ENCODE results near the gene MTHFD1L. TPM values are rescaled to one million over a fixed set of nuclear protein-coding genes. Genes with fewer than 3 reads are reported as not detected.
A peak's percentile ranks its signal among the peaks of the same experiment; 100 is the strongest.

The MTHFD1L gene
- total RNA-seq, 3 donors from 2014 or later (not counting 1 experiment from before 2014, with no cell fraction given) = 3.8 to 4.5 (median 4.3) TPM

DNA sequence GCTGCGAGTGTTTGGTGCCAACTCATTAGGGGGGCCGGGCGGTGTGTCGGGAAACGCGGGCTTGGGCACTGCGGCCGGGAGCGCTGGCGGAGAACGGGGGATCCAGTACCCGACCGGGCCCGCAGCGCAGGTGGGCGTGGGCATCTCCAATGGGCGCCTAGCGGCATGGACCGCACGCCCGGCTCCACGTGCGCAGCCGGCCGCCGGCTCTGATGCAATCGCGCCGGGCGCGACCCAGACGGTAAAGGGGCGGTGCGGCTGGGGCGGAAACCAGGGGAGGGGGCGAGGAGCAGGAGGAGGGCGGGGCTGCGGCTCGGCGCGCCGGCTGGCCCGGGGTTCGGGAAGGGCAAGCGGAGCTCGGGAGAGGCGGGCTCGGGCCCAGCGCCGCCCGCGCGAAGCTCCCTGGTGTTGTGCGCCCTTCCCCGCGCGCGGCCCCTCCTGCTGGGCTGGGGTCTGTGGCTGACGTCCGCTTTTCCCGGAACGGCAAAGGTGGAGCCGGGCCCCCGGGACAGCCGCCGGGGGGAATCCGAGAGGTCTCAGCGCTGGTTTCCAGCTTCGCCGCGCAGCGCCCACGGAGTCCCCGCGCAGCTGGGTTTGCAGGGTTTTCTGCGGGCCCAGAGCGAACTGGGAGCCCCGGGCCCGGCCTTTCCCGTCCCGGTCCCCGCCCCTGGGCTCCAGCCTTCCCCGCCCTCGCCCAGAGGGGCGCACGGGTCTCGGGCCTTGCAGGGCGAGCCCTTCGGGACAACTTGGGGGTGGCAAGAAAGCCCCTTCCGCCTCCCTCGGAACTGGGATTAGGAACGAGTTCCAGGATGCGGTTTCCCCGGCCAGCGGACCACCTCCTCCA lies 867 bp downstream of the MTHFD1L start:
- Mint-ChIP-seq H3K27ac (peak overlapping the region; percentile 32 to 38), H3K9me3 (no peaks in the 10 kb centered on the region), H3K4me3 (peak overlapping the region; percentile 89), H3K27me3 (ENCODE audit: low read depth in 2 of 2) (peaks cover 18% of the 10 kb centered on the region in 2 donors), H3K4me1 (peaks cover 7 to 14% of the 10 kb centered on the region in 2 donors), H3K36me3 (no peaks in the 10 kb centered on the region)
- Histone ChIP-seq H3K36me3 (ENCODE audit: control insufficient read depth, insufficient read depth, low read length) (no peaks in the 10 kb centered on the region), H3K9me3 (ENCODE audit: control insufficient read depth, insufficient read depth, low read length) (no peaks in the 10 kb centered on the region), H3K27me3 (ENCODE audit: control insufficient read depth, insufficient read depth, low read length) (peaks cover 3% of the 10 kb centered on the region), H3K4me3 (ENCODE audit: low read length) (peak overlapping the region; percentile 34), H3K27ac (ENCODE audit: low read length) (no peak overlapping the region), H3K4me1 (ENCODE audit: control insufficient read depth, insufficient read depth, low read length) (peaks cover 10% of the 10 kb centered on the region)
- intact Hi-C loops (cut with micrococcal nuclease) = no loop called here
- ATAC-seq (peak; percentile 67 to 78 (median 76)), DNase-seq (peak; percentile 50 to 82)
- WGBS (ENCODE audit: insufficient coverage) = under 1% methylated on average over 95 of the region's 95 CpGs
- TF ChIP-seq, protein P1, sequence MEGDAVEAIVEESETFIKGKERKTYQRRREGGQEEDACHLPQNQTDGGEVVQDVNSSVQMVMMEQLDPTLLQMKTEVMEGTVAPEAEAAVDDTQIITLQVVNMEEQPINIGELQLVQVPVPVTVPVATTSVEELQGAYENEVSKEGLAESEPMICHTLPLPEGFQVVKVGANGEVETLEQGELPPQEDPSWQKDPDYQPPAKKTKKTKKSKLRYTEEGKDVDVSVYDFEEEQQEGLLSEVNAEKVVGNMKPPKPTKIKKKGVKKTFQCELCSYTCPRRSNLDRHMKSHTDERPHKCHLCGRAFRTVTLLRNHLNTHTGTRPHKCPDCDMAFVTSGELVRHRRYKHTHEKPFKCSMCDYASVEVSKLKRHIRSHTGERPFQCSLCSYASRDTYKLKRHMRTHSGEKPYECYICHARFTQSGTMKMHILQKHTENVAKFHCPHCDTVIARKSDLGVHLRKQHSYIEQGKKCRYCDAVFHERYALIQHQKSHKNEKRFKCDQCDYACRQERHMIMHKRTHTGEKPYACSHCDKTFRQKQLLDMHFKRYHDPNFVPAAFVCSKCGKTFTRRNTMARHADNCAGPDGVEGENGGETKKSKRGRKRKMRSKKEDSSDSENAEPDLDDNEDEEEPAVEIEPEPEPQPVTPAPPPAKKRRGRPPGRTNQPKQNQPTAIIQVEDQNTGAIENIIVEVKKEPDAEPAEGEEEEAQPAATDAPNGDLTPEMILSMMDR (IDR thresholded peaks at IDR 0.05) = no peak

DNA sequence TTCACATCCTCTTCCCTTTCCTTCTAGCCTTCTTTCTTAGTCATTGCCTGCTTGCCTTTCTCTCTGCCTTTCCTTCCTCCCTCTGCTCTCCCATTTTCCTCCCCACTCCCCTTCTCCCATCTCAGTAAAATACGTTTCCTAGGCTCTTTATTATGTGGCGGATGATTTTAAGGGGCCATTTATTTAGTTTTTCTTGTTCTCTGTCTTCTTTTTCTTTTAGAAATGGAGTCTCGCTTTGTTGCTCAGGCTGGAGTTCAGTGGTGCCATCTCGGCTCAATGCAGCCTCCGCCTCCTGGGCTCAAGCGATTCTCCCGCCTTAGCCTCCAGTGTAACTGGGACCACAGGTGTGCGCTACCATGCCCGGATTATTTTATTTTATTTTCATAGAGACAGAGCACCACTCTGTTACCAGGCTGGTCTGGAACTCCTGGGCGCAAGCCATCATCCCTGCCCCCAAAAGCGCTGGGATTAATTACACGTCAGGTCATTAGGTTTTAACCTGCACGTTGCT lies 1.5 kb downstream of the MTHFD1L start:
- 87% methylated on average over 13 of the region's 13 CpGs for WGBS (ENCODE audit: insufficient coverage)
- Histone ChIP-seq H3K4me3 (ENCODE audit: low read length) (peak overlapping the region; percentile 24), H3K36me3 (ENCODE audit: control insufficient read depth, insufficient read depth, low read length) (no peaks in the 10 kb centered on the region), H3K4me1 (ENCODE audit: control insufficient read depth, insufficient read depth, low read length) (peaks cover 10% of the 10 kb centered on the region), H3K27ac (ENCODE audit: low read length) (no peak overlapping the region), H3K9me3 (ENCODE audit: control insufficient read depth, insufficient read depth, low read length) (no peaks in the 10 kb centered on the region), H3K27me3 (ENCODE audit: control insufficient read depth, insufficient read depth, low read length) (peaks cover 3% of the 10 kb centered on the region)
- ATAC-seq (no peak), DNase-seq (no peak)
- H3K27me3 Mint-ChIP-seq (ENCODE audit: low read depth in 2 of 2) = peaks cover 14 to 18% of the 10 kb centered on the region in 2 donors
- H3K27ac Mint-ChIP-seq = peak overlapping the region; percentile 17 to 32
- no peaks in the 10 kb centered on the region for H3K9me3 Mint-ChIP-seq
- no peaks in the 10 kb centered on the region for H3K36me3 Mint-ChIP-seq
- intact Hi-C loops (cut with micrococcal nuclease) = no loop called here
- peaks cover 7 to 14% of the 10 kb centered on the region in 2 donors for H3K4me1 Mint-ChIP-seq
- H3K4me3 Mint-ChIP-seq = peak overlapping the region; percentile 89
- TF ChIP-seq, protein P1 (IDR thresholded peaks at IDR 0.05) = no peak

DNA sequence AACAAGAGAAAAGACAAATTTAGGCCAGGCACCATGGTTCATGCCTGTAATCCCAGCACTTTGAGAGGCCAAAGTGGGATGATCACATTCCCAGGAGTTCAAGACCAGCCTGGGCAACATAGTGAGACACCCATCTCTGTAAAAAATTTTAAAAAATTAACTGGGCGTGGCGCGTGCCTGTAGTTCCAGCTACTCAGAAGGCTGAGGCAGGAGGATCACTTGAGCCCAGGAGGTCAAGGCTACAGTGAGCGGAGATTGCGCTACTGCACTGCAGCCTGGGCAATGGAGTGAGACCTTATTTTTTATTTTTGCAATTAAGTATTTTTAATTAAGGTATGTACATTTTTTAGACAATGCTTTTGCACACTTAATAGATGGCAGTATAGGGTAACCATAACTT lies 3.3 kb downstream of the MTHFD1L start:
- Histone ChIP-seq H3K36me3 (ENCODE audit: control insufficient read depth, insufficient read depth, low read length) (no peaks in the 10 kb centered on the region), H3K4me3 (ENCODE audit: low read length) (no peak overlapping the region), H3K27ac (ENCODE audit: low read length) (no peak overlapping the region), H3K9me3 (ENCODE audit: control insufficient read depth, insufficient read depth, low read length) (no peaks in the 10 kb centered on the region), H3K27me3 (ENCODE audit: control insufficient read depth, insufficient read depth, low read length) (peaks cover 2% of the 10 kb centered on the region), H3K4me1 (ENCODE audit: control insufficient read depth, insufficient read depth, low read length) (peaks cover 10% of the 10 kb centered on the region)
- ATAC-seq (no peak), DNase-seq (no peak)
- TF ChIP-seq, protein P1 (IDR thresholded peaks at IDR 0.05) = no peak
- H3K4me1 Mint-ChIP-seq = peaks cover 7 to 14% of the 10 kb centered on the region in 2 donors
- H3K4me3 Mint-ChIP-seq = no peak overlapping the region
- intact Hi-C loops (cut with micrococcal nuclease) = no loop called here
- 100% methylated on average over 5 of the region's 5 CpGs for WGBS (ENCODE audit: insufficient coverage)
- H3K9me3 Mint-ChIP-seq = no peaks in the 10 kb centered on the region
- no peak overlapping the region for H3K27ac Mint-ChIP-seq
- no peaks in the 10 kb centered on the region for H3K36me3 Mint-ChIP-seq
- peaks cover 0 to 1% of the 10 kb centered on the region in 2 donors for H3K27me3 Mint-ChIP-seq (ENCODE audit: low read depth in 2 of 2)
